ENCODE data around the gene PIEZO2. TPM values are rescaled to one million over a fixed set of nuclear protein-coding genes. Genes with fewer than 3 reads are reported as not detected.

PIEZO2 gene
- total and polyA plus RNA-seq, 2 of the 8 experiments (the other 6 are each of a cell fraction or from before 2014, with no cell fraction given): 4.7 to 16.5 TPM

DNA sequence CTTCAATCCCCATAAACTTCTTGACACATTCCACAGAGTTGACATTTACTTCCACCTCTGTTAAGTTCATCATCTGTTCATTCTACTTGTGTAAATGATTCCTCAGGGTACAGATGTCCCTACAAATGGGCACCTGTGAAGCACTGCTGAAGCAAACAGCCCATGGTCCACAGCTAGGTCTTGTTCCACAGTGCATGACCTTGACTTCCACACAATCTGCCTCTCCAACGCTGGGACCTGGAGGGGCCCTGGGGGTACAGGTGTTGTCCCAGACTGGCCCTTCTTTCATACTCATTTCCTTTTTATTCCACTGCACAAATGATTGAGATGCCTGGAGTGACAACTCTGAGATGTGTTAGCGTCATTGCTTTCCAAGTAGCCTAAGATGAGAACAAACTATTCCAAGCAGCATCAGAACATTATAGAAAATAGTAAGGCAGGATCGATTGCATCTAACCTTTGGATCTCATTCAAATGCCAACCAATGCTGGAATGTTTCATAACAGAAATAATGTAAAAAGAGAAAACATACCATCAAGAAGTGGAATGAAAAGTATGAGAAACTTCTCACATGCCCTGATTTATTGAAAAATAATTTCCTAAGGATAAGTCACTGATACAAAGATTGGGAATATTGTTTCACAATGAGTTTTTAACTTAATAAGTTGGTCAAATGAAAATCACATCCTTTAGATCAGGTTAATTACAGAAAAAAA, 31.2 kb downstream of the PIEZO2 start:
- H3K27ac ChIP-seq (ENCODE audit: low read depth, low read length): no peak overlapping the region
- no peak overlapping the region for H3K9ac ChIP-seq (replicated peaks in 1 of 4; ENCODE audit: extremely low read depth in 1 of 4, low read depth in 3 of 4, low read length in 3 of 4)
- TF ChIP-seq TCF12 (IDR thresholded peaks at IDR 0.05; ENCODE audit: low read depth, low read length) (no peak), CBX5 (IDR thresholded peaks at IDR 0.05; ENCODE audit: low read depth, low read length) (no peak), SUZ12 (IDR thresholded peaks at IDR 0.05; ENCODE audit: low read length) (no peak), CHD1 (IDR thresholded peaks at IDR 0.05; ENCODE audit: low read depth, low read length) (no peak), SAP30 (IDR thresholded peaks at IDR 0.05; ENCODE audit: insufficient read depth, insufficient replicate concordance, low read length) (no peak)
- TF ChIP-seq, protein P1, sequence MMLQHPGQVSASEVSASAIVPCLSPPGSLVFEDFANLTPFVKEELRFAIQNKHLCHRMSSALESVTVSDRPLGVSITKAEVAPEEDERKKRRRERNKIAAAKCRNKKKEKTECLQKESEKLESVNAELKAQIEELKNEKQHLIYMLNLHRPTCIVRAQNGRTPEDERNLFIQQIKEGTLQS (IDR thresholded peaks at IDR 0.05; ENCODE audit: insufficient read depth, low read depth, low read length): no peak
- no peaks in the 10 kb centered on the region for H3K36me3 ChIP-seq (ENCODE audit: control insufficient read depth in 2 of 4, insufficient read depth in 4 of 4, low read length in 3 of 4)
- no peak overlapping the region for H3K4me3 ChIP-seq (ENCODE audit: extremely low read depth in 1 of 4, insufficient read depth in 2 of 4, low read depth in 3 of 4, low read length in 4 of 4)
- no peak overlapping the region for H2BK15ac ChIP-seq (ENCODE audit: low read length)
- H3K4me1 ChIP-seq (replicated peaks in 1 of 4; ENCODE audit: control insufficient read depth in 3 of 4, insufficient read depth in 4 of 4, low read length in 3 of 4): no peaks in the 10 kb centered on the region
- CTCF ChIA-PET (ENCODE audit: partially characterized antibody): no interaction called here
- H4K8ac ChIP-seq (ENCODE audit: extremely low read depth, insufficient read depth, low read length): no peak overlapping the region
- H4K91ac ChIP-seq (replicated peaks; ENCODE audit: insufficient read length, low read length): no peak overlapping the region
- H2BK12ac ChIP-seq (ENCODE audit: low read depth, low read length): no peak overlapping the region
- no peaks in the 10 kb centered on the region for H3K79me2 ChIP-seq (ENCODE audit: control insufficient read depth in 1 of 2, insufficient read depth in 2 of 2, low read length in 2 of 2)
- no peak overlapping the region for H2AFZ ChIP-seq (ENCODE audit: low read length)
- no peak overlapping the region for H3K14ac ChIP-seq (ENCODE audit: insufficient read length)
- H2BK5ac ChIP-seq (ENCODE audit: low read depth, low read length): no peak overlapping the region
- H3K79me1 ChIP-seq (ENCODE audit: low read depth, low read length): no peaks in the 10 kb centered on the region
- H3K23me2 ChIP-seq (ENCODE audit: low read depth, low read length): no peaks in the 10 kb centered on the region
- H3K56ac ChIP-seq (replicated peaks; ENCODE audit: insufficient read length, low read depth, low read length): no peak overlapping the region
- H3K4ac ChIP-seq (replicated peaks; ENCODE audit: insufficient read length, low read depth, low read length): no peak overlapping the region
- H3K4me2 ChIP-seq (ENCODE audit: insufficient read depth in 1 of 2, low read depth in 2 of 2, low read length in 2 of 2): no peak overlapping the region
- no peak overlapping the region for H4K5ac ChIP-seq (ENCODE audit: insufficient read length, low read depth, low read length)
- H2AK5ac ChIP-seq (ENCODE audit: low read depth, low read length): no peak overlapping the region
- FAIRE-seq (no peak), DNase-seq (ENCODE audit: low read depth in 1 of 2, low spot score in 2 of 2) (no peak)
- H3K23ac ChIP-seq (ENCODE audit: insufficient read length): no peak overlapping the region
- 78% methylated on average over 3 of the region's 3 CpGs; no CpG with 5 or more reads in 1 of the 2 experiments for WGBS, 2 experiments (ENCODE audit: extremely low coverage in 1 of 2, insufficient coverage in 1 of 2, insufficient read length in 1 of 2, insufficient replicate concordance in 2 of 2, low coverage in 1 of 2, low lambda C conversion rate in 2 of 2, missing lambda C conversion rate in 1 of 2)
- no peak overlapping the region for H2BK20ac ChIP-seq (ENCODE audit: low read length)
- no peaks in the 10 kb centered on the region; a peak in 1 of 4 replicates for H3K9me3 ChIP-seq (ENCODE audit: insufficient read depth in 2 of 2, low read depth in 1 of 2, low read length in 1 of 2)
- no peaks in the 10 kb centered on the region for H4K20me1 ChIP-seq (replicated peaks in 1 of 2; ENCODE audit: control insufficient read depth in 1 of 2, insufficient read depth in 2 of 2, low read length in 2 of 2)
- H3K27me3 ChIP-seq (replicated peaks in 1 of 4; ENCODE audit: control insufficient read depth in 3 of 4, extremely low read depth in 1 of 4, insufficient read depth in 3 of 4, low read length in 3 of 4): no peaks in the 10 kb centered on the region
- POLR2A ChIA-PET (ENCODE audit: partially characterized antibody): no interaction called here
- H3K18ac ChIP-seq (ENCODE audit: extremely low read depth, low read length): no peak overlapping the region
- no peak overlapping the region for H2BK120ac ChIP-seq (replicated peaks; ENCODE audit: low read depth, low read length)
